ENCODE measurements around the gene NACC2.

DNA sequence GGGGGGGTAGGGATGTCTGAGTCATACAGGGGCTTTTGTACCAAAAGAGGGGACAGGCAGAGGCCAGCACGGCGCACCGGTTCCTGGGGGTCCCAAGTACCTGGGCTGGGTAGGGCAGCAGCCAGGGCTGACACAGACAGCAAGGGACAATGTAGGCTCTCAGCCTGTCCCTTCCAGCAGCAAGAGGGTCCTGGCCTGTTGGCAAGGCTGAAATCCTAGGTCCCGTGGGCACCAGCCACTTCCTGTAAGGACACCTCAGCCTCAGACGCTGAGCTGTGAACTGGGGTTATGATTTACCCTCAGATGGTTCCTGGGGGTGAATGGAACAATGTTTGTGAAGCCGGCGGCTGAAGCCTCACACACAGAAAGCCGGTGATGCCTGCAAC lies 41.3 kb downstream of the NACC2 start:
- TF ChIP-seq, protein P1, sequence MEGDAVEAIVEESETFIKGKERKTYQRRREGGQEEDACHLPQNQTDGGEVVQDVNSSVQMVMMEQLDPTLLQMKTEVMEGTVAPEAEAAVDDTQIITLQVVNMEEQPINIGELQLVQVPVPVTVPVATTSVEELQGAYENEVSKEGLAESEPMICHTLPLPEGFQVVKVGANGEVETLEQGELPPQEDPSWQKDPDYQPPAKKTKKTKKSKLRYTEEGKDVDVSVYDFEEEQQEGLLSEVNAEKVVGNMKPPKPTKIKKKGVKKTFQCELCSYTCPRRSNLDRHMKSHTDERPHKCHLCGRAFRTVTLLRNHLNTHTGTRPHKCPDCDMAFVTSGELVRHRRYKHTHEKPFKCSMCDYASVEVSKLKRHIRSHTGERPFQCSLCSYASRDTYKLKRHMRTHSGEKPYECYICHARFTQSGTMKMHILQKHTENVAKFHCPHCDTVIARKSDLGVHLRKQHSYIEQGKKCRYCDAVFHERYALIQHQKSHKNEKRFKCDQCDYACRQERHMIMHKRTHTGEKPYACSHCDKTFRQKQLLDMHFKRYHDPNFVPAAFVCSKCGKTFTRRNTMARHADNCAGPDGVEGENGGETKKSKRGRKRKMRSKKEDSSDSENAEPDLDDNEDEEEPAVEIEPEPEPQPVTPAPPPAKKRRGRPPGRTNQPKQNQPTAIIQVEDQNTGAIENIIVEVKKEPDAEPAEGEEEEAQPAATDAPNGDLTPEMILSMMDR (IDR thresholded peaks at IDR 0.05): no peak
- TF ChIP-seq ZFX (IDR thresholded peaks at IDR 0.05; ENCODE audit: borderline replicate concordance): no peak

Data from 22Rv1 (cell line).